Gastrocnemius medialis (tissue), 4 donors: ENCODE measurements around the gene DYSF.

Source experiments
- POLR2A ChIP-seq, 2 donors: fragments of 450-650 bp; IDR thresholded peaks; one replicate each; pipeline ENCODE4 v1.6.1; 2017; ENCODE audit warnings: antibody characterized with exemption in 2 of 2, mild to moderate bottlenecking in 2 of 2, moderate library complexity in 2 of 2
- TF ChIP-seq, protein P1 (sequence below), 5 experiments: fragments of 450-650 bp in 3 of 5; fragments of 200-600 bp in 2 of 5; sonication (generic) in 2 of 5; IDR thresholded peaks in 4 of 5; conservative IDR thresholded peaks in 1 of 5; 1 replicate in 4 of 5; 2 replicates in 1 of 5; pipeline ENCODE4 v1.5.1; 2016 to 2019; ENCODE audit warnings: antibody characterized with exemption in 5 of 5, mild to moderate bottlenecking in 3 of 5, moderate library complexity in 3 of 5

DNA sequence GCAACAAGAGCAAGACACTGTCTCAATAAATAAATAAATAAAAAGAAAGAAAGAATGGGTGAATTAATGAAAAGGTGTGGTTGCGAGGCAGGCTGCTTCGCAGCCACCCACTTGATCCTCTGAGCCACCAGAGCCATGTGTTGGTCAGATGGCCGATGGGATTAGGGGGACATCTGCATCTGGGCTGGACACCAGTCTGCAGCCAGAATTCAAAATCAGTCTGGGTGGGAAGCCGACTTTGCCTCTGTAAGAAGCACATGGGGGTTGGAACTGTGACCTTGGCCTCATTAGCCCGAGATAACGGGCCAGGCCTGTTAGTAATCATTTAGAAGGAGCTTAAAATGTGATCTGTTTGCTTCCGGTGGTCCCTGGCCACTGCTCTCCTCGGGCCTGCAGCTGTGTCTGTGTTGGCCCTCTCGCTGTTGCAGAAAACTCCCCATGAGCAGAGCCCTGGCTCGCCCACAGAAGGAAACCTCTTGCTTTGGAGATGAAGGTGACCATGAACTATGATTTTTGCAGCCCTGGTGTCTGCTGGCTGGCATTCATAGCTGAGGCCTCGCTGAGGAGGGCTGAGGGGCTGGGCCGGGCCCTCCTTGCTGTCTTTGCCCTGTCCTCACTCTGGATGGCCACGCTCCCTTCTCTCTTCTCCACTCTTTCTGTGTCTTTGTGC lies 94.4 kb downstream of the DYSF start:
- TF ChIP-seq, protein P1, sequence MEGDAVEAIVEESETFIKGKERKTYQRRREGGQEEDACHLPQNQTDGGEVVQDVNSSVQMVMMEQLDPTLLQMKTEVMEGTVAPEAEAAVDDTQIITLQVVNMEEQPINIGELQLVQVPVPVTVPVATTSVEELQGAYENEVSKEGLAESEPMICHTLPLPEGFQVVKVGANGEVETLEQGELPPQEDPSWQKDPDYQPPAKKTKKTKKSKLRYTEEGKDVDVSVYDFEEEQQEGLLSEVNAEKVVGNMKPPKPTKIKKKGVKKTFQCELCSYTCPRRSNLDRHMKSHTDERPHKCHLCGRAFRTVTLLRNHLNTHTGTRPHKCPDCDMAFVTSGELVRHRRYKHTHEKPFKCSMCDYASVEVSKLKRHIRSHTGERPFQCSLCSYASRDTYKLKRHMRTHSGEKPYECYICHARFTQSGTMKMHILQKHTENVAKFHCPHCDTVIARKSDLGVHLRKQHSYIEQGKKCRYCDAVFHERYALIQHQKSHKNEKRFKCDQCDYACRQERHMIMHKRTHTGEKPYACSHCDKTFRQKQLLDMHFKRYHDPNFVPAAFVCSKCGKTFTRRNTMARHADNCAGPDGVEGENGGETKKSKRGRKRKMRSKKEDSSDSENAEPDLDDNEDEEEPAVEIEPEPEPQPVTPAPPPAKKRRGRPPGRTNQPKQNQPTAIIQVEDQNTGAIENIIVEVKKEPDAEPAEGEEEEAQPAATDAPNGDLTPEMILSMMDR (IDR thresholded peaks at IDR 0.05 in 4 of 5, conservative IDR thresholded peaks at IDR 0.05 in 1 of 5) = no peak
- TF ChIP-seq POLR2A (IDR thresholded peaks at IDR 0.05) = no peak
